HG03432 (cell line): ENCODE data around the gene KCTD13.
"Not testable (repeated sequence)": the region's sequence is repeated elsewhere in the genome, so short reads cannot be mapped to it uniquely, and the experiment has no call there.

Experiments used
- ATAC-seq: cut with Tn5 transposase; IDR thresholded peaks from one replicate; pipeline ENCODE4 v1.9.1; 2021; ENCODE audit warnings: mild to moderate bottlenecking, moderate library complexity; ENCODE audit not compliant: unreplicated experiment

Gene KCTD13

DNA sequence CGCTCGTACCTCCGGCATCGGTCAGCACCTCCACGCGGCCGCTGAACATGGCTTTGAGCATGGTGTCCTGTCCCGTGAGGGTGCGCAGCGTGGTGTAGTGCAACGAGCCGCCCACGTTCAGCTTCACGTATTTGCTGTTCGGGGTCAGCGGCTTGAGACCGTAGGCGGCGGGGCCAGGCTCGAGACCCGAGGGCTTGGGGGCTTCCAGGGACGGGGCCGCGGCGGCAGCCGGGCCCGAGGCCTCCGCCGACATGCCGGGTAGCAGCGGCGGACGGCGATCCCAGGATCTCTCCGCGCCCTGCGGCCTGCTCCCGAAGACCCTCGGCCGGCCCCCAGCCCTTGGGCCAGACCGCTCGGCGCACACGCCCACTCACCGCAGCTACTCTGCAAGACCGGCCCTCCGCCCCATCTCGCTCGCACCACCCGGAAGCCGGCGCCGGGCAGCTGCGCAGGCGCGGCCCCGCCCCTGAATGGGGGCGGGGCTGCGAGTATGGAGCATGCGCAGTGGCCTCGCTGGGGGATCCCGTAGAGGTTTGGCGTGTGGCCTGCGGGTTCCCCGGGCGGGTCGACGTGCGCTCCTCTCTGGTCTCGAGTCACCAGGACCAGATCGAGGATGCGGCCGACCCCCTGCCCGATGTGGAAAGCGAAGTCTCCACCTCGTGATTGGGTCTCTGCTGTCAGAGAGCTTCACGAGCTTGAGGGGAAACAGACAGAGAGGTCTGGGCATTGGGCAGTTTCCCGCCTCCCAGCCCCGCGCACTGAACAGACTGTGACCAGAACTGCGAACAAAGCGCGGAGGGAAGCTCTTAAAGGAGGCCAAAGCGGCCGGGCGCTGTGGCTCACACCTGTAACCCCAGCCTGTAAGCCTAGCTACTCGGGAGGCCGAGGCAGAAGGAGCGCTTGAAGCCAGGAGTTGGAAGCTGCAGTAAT is at the start of gene KCTD13:
Gene KCTD13 (minus strand): TSS at position 446 of the 930 bp plus-strand sequence. CDS start 193 bp downstream, at position 253.
- ATAC-seq, result peak; percentile 90

DNA sequence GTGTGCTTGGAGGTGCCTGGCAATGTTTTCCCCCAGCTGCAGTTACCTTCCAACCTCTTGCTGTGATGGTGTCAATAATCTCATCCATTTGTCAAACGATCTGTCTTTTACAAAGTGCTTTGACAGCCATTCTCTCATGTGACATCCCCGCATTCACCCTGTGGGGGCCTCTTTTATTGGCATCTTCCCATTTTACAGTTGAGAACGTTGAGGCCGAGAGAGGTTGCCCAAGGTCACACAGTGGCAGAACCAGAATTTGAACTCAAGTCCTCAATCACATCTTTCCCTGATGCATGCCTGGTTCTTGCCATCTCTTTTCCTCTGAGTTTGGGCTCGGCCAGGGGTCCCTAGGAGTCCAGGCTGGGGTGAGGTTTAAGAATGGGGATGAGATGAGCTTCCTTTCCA is 49.1 kb upstream of the KCTD13 start:
- no peak for ATAC-seq

- ATAC-seq, result no peak
Measured at GRCh38 chr16:29974291-29975133, 48.5 kb upstream of the KCTD13 start.

DNA sequence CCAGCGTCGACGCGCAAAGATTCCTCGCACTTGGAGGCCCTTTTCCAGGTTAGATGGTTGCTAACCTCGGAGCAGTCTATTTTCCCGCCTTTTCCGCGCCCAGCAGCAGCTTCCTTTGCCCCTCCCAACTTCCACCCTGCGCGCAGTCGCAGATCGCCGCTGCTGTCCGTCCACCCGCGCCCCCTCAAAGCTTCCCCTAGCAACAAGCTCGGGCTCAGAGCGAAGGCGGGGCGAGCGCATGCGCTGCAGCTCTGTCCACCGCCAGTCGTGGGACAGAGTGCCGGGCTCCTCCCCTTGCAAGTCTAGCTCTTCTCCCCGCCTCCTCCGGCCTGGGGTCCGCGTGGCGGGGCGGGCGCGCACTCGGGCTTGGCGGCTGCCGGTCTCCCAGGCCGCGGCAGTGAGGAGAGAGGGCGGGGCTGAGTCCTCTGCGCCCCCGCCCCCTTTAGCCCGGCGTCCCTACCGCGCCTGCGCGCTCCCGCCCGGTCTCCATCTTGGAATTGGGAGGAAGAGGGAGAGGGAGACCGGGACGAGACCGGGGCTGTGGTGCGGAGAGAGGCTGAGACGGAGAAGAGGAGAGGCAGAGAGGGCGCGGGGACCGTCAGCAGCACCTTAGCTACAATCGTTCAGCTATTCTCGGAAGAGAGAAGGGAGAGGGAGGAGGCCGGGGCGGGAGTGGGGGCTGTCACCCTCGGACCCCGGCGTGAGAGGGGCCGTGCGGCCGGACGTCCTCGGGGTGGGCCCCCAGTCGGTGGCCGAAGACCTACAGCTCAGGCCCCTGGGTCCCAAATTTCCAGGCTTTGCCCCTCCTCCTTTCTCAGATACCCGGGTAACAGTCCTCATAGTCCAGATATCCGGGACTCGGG is 47.6 kb upstream of the KCTD13 start, which contains the start of gene TAOK2:
Gene TAOK2 (plus strand): TSS at position 485 of the 863 bp plus-strand sequence. CDS start 3,905 bp downstream, outside the sequence.
- ATAC-seq, result peak; percentile 94

GRCh38 chr16:29972992-29973383 is 47.0 kb upstream of the KCTD13 start:
- no peak for ATAC-seq

DNA sequence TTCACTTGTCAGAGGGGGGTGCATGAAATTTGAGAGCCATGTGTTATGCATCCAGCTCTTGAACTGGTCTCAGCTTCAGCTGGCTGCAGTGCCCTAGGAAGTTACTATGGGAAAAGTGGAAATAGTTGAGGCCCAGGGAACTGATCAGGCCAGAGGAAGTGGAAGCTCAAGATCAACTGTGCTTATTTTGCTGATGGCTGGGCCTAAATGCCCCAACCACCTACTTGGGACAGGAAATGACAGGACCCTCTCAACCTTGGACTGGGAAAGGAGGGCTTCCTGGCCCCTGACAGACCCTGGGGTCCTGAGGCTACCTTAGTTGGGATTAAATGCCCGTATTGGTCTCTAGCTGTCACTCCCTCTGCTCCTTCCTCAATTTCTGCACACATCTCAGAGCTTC is 46.5 kb upstream of the KCTD13 start:
- no peak for ATAC-seq

DNA sequence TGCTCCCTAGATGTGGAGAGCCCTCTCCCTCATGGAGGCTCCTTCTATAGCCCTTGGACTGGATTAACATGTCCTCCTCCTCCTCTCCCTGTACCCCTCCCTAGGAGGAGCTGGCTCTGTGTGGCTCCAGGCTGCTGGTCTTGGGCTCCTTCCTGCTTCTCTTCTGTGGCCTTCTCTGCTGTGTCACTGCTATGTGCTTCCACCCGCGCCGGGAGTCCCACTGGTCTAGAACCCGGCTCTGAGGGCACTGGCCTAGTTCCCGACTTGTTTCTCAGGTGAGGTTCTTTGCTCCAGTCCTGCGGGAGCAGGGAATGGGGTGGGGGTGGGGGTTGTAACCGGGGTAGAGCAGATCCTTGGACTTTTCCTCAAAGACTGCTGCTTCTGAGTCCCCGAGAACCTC is 45.3 kb upstream of the KCTD13 start:
- no peak for ATAC-seq

GRCh38 chr16:29968205-29968604 is 42.2 kb upstream of the KCTD13 start:
- no peak for ATAC-seq

- no peak for ATAC-seq
Measured at GRCh38 chr16:29963021-29963743, 37.2 kb upstream of the KCTD13 start.

GRCh38 chr16:29962344-29962994 is 36.4 kb upstream of the KCTD13 start:
- ATAC-seq, result no peak

DNA sequence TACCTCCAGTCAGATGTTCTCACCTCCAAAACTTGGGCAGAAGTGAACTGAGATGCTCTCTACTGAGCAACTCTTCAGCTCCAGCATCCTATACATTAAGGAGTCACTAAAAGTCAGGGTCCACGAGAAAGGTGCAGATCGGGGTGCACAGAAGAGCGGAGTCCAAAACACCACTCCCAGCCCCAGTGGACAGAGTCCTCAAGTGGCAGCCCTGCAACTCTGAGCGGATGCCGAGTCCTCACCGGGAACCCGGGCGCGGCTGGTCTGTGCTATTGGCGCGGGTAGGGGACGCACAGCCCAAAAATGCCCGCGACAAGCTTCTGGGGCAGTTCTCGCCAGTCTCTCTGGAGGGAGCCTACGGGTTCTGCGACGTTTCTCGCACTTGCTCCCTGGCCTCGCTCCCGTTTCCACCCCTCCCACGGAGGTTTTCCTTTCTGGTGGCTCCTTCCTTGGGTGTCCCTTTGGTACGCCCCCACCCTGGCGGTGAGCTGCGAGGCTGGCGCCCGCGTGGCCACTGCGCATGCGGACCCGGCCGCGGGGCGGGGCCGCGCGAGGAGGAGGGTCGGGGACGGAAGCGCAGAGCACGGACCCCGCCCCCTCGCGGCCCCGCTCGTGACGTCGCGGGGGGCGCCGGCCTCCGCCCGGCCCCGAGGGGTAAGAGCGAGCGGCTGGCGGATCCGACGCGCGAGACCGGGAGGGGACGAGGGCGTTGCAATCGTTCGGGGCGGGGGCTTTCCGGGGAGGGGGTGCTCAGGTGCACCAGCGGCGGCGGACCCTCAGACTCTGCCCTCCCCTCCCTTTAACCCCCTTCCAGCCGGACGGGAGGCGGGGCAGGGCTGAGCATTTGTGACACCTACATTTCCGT is 35.7 kb upstream of the KCTD13 start, which contains the start of gene TMEM219:
Gene TMEM219 (plus strand): TSS at position 601 of the 865 bp plus-strand sequence. CDS start 1,065 bp downstream, outside the sequence.
- ATAC-seq, result peak; percentile 86

DNA sequence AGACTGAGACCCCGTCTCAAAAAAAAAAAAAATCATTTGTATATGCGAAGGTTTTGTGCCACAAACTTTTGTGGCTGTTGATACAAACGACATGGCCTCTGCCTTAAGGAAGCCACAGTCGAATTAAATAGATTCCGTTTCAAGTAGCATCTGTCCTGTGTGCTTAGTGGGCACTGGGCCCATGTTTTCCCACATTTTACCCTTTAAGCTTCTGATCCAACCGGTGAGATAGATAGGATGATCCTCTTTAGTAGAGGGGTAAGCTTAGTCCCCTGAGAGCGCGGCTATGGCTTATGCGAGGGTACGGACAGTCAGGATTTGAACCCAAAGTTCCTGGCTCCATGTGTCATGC is 35.1 kb upstream of the KCTD13 start:
- ATAC-seq, result no peak

DNA sequence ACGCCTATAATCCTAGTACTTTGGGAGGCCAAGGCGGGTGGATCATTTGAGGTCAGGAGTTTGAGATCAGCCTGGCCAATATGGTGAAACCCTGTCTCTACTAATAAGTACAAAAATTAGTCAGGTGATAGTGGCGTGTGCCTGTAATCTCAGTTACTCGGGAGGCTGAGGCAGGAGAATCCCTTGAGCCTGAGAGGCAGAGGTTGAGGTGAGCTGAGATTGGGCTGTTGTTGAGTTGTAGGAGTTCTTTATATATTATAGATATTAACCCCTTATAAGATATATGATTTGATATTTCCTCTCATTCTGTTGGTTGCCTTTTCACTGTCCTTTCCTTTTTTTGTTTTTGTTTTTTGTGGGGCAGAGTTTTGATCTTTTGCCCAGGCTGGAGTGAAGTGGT is 33.8 kb upstream of the KCTD13 start:
- not testable (repeated sequence) for ATAC-seq

DNA sequence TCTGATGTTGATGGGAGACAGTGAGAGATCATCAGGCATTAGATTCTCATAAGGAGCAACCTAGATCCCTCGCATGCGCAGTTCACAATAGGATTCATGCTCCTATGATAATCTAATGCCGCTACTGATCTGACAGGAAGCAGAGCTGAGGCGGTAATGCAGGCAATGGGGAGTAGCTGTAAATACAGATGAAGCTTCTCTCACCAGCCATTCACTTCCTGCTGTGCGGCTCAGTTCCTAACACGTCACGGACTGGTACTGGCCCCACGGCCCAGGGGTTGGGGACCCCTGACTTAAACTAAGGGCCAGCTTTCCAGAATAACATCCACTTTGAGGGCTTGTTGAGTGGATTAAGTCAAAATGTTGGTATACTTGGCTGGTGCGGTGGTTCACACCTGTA is 33.3 kb upstream of the KCTD13 start:
- no peak for ATAC-seq

GRCh38 chr16:29958756-29959155 is 32.7 kb upstream of the KCTD13 start:
- no peak for ATAC-seq

DNA sequence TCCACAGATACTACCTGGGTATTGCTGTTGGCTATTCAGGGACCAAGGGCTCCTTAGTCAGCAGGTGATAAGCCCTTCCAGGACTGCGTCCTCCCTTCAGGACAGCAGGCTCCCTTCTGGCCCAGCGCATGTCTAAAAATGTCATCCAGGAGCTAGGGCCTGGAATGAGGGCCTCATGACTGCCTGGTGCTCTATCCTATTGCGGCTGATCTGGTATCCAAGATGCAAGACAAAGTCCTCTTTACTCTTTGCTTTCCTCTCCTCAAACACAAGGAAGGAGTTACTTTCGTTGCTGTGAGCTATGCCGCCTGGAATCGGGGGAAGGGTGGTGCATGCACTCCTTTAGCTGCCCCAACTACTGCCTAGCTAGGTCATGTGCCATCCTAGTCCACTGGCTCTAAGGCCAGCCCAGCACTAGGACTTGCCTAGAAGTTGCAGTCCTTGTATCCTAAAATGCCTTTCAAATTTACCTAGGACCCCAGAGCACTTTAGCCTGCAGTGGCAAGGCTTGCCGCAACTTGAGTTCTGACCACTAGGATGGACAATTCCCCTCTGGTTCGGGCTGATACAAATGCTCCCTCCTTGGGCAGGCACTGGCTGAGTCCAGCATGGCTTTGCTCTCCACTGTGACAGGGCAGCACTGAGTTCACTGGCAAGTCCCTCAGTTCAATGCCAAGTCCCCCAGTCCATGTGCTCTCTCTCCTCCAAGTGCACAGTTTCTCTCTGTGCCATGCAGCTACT is 25.8 kb upstream of the KCTD13 start:
- ATAC-seq, result no peak

DNA sequence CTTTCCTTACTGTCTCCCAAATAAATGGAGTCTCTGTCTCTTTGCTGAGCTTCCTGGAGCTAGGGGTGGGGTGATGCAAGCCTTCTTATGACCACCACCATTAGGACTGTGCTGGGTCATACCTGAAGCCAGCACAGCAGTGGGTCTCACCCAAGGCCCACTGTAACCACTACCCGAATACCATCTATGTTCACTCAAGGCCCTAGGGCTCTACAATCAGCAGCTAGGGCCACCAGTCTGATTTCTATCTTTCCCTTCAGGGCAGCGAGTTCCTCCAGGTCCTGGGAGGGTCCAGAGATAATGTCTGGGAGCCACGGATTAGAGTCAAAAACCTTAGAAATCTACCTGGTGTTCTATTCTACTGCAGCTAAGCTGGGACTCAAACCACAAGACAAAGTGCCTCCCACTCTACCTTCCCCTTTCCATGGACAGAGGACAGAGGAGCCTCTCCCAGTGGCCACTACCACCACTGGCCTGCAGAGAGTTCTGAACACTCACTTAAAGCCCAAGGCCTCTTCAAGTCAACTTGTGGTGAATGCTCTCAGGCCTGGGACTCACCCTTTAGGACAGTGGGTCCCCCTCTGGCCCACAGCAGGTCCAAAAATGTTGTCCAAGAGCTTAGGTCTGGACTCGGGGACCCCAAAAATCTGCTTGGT is 24.9 kb upstream of the KCTD13 start:
- ATAC-seq, result no peak
